ENCODE measurements around the gene SYNE3.

DNA sequence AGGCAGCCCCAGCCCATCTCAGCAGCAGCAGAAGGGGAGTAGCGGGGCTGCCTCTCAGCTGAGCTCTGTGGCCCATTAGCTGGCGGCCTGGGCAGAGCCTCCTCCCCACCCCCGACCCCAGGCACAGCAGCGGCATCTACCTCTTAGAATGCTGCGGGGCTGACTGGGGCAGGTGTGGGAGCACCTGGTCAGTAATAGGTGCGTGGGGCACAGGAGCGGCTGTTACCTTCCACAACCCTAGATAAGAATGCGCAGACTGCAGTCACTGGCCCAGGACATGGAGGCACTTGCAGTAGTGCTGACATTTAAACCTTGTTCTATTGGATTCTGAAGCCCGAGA is 35.6 kb downstream of the SYNE3 start:
- TF ChIP-seq, protein P1, sequence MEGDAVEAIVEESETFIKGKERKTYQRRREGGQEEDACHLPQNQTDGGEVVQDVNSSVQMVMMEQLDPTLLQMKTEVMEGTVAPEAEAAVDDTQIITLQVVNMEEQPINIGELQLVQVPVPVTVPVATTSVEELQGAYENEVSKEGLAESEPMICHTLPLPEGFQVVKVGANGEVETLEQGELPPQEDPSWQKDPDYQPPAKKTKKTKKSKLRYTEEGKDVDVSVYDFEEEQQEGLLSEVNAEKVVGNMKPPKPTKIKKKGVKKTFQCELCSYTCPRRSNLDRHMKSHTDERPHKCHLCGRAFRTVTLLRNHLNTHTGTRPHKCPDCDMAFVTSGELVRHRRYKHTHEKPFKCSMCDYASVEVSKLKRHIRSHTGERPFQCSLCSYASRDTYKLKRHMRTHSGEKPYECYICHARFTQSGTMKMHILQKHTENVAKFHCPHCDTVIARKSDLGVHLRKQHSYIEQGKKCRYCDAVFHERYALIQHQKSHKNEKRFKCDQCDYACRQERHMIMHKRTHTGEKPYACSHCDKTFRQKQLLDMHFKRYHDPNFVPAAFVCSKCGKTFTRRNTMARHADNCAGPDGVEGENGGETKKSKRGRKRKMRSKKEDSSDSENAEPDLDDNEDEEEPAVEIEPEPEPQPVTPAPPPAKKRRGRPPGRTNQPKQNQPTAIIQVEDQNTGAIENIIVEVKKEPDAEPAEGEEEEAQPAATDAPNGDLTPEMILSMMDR (optimal IDR thresholded peaks at IDR 0.05 in 1 of 3, IDR thresholded peaks at IDR 0.05 in 1 of 3, conservative IDR thresholded peaks at IDR 0.05 in 1 of 3; ENCODE audit: extremely low read depth in 1 of 3, insufficient read depth in 2 of 3, low read length in 3 of 3): no peak
- TF ChIP-seq EZH2 (IDR thresholded peaks at IDR 0.05; ENCODE audit: low read length): no peak
